Measurements from ENCODE around the gene GPR137. TPM values are rescaled to one million over a fixed set of nuclear protein-coding genes. Genes with fewer than 3 reads are reported as not detected.

Gene GPR137
- total RNA-seq, 1 donor from 2014 or later = 56.0 TPM

DNA sequence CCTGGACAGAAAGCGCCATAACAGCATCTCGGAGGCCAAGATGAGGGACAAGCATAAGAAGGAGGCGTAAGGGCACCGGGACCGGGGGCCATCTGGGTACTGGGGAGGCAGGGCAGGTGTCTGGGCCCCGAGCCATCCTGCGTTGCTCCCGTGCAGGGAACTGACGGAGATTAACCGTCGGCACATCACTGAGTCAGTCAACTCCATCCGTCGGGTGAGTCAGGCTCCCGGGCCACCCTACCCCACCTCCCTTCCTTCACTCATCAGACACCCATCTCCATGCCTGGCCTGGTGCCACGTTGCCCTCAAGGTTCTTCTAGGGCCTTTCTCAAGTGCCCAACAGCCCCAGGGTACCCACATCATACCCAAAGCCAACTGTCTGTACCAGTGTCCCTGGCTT, 19.3 kb upstream of the GPR137 start:
- no peak overlapping the region for H3K4me3 Mint-ChIP-seq (ENCODE audit: unreplicated experiment)
- DNase-seq (ENCODE audit: low spot score) = no peak
- TF ChIP-seq, protein P1, sequence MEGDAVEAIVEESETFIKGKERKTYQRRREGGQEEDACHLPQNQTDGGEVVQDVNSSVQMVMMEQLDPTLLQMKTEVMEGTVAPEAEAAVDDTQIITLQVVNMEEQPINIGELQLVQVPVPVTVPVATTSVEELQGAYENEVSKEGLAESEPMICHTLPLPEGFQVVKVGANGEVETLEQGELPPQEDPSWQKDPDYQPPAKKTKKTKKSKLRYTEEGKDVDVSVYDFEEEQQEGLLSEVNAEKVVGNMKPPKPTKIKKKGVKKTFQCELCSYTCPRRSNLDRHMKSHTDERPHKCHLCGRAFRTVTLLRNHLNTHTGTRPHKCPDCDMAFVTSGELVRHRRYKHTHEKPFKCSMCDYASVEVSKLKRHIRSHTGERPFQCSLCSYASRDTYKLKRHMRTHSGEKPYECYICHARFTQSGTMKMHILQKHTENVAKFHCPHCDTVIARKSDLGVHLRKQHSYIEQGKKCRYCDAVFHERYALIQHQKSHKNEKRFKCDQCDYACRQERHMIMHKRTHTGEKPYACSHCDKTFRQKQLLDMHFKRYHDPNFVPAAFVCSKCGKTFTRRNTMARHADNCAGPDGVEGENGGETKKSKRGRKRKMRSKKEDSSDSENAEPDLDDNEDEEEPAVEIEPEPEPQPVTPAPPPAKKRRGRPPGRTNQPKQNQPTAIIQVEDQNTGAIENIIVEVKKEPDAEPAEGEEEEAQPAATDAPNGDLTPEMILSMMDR (IDR thresholded peaks at IDR 0.05; ENCODE audit: unreplicated experiment) = no peak
- H3K27me3 Mint-ChIP-seq (ENCODE audit: unreplicated experiment) = peaks cover 23% of the 10 kb centered on the region
- no peaks in the 10 kb centered on the region for H3K9me3 Mint-ChIP-seq (ENCODE audit: unreplicated experiment)
- no peak overlapping the region for H3K27ac Mint-ChIP-seq (ENCODE audit: unreplicated experiment)
- peaks cover 21% of the 10 kb centered on the region for H3K4me1 Mint-ChIP-seq (ENCODE audit: unreplicated experiment)
- H3K36me3 Mint-ChIP-seq (ENCODE audit: low read depth, unreplicated experiment) = peaks cover 17% of the 10 kb centered on the region

DNA sequence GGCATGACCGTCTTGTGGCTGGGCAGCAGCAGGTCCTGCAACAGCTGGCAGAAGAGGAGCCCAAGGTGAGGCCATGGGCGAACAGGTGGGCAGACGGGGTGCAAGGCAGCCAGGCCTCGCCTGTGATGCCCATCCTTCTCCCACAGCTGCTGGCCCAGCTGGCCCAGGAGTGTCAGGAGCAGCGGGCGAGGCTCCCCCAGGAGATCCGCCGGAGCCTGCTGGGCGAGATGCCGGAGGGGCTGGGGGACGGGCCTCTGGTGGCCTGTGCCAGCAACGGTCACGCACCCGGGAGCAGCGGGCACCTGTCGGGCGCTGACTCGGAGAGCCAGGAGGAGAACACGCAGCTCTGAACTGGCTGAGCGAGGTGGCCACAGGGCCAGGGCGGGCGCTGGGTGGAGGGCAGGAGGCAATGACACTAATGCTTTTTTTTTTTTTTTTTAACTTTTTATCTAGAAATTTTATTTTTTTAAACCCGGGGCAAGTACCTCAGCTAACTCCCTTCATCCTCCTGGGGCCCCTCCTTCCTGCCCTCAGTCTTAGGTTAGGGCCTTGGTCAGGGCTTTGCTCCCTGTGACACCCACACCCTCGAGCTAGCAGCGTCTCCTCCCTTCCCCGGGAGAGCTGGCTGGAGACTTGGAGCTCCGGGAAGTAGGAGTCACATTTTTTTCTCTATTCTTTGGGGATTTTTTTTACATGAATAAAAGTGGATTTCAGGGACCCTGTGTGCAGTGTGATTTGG, 18.3 kb upstream of the GPR137 start:
- H3K36me3 Mint-ChIP-seq (ENCODE audit: low read depth, unreplicated experiment) = peaks cover 17% of the 10 kb centered on the region
- H3K9me3 Mint-ChIP-seq (ENCODE audit: unreplicated experiment) = no peaks in the 10 kb centered on the region
- H3K4me1 Mint-ChIP-seq (ENCODE audit: unreplicated experiment) = peaks cover 21% of the 10 kb centered on the region
- H3K27me3 Mint-ChIP-seq (ENCODE audit: unreplicated experiment) = peaks cover 20% of the 10 kb centered on the region
- peak overlapping the region; percentile 59 for H3K4me3 Mint-ChIP-seq (ENCODE audit: unreplicated experiment)
- no peak for DNase-seq (ENCODE audit: low spot score)
- TF ChIP-seq, protein P1 (IDR thresholded peaks at IDR 0.05; ENCODE audit: unreplicated experiment) = no peak
- no peak overlapping the region for H3K27ac Mint-ChIP-seq (ENCODE audit: unreplicated experiment)

DNA sequence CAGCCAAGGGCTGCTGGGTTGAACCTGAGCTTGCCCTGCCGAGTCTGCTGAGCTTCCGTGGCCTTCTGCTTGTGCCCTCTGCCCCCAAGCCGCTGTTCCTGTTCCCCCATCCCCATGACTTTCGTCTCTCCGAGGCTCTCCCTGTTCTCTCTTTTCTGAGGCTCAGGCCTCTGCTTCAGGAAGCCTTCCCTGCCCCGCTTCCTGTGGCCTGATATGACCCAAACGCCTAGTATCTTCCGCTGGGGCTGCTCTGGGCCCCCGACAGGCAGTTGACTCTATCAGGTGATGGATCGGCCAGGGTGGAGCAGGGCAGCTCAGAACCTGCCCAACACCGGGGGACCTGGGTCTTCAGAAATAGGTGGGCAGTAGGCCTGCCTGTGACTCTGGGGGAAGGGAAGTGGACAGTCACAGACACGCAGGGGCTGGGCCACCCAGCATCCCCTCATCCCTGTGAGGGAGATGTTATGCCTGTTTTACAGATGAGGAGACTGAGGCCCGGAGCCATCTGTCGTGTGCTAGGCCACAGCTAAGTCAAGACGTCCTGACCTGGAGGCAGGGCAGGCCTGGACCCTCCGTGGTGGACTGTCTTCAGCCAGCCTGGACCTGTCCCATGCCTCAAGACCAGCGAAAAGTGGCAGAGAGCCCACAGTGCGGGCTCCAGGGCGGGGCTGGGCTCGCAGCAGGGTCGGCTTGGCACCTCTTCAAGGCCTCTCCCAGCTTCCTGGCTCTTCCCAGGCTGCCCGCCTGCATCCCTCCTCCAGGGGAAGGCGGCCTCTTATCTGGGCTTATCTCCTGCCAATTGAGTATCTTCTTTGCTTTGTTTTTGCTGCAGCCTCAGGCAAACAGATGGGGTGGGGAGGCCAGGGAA, 17.4 kb upstream of the GPR137 start:
- Mint-ChIP-seq H3K9me3 (ENCODE audit: unreplicated experiment) (no peaks in the 10 kb centered on the region), H3K27me3 (ENCODE audit: unreplicated experiment) (peaks cover 20% of the 10 kb centered on the region), H3K27ac (ENCODE audit: unreplicated experiment) (peak overlapping the region; percentile 95), H3K4me3 (ENCODE audit: unreplicated experiment) (peak overlapping the region; percentile 87), H3K36me3 (ENCODE audit: low read depth, unreplicated experiment) (peaks cover 14% of the 10 kb centered on the region), H3K4me1 (ENCODE audit: unreplicated experiment) (peaks cover 17% of the 10 kb centered on the region)
- TF ChIP-seq, protein P1 (IDR thresholded peaks at IDR 0.05; ENCODE audit: unreplicated experiment) = no peak
- DNase-seq (ENCODE audit: low spot score) = no peak

DNA sequence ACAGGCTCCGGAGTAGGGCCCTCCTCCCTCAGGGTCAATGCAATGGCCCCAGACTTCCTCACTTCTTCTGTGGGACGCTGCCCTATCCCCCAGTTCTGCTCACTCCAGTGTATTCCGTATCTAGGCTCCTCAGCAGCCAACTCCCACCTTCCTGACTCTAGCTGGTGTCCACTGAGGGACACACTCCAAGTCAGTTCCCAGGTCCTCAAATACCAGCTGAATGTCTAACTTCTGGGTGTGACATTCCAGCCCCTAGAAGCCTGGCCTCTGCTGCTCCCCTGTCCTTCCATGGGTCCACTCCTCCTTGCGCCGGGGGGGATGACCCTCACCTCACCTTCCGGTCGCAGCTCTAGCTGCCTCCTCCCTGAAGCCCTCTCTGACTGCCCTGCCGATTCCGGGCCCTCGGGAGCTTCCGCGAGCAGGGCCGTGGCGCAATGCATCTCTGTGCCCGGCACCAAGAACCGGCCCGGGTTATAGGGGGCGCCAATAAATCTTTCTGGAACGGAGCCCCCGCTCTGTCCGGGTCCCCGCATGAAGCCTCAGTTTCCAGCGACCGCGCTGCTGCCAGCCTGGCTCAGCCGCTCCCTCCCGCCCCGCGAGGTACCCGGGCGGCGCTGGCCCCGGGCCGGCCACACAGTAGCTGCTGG, 16.6 kb upstream of the GPR137 start:
- H3K4me1 Mint-ChIP-seq (ENCODE audit: unreplicated experiment) = peaks cover 17% of the 10 kb centered on the region
- H3K9me3 Mint-ChIP-seq (ENCODE audit: unreplicated experiment) = no peaks in the 10 kb centered on the region
- TF ChIP-seq, protein P1 (IDR thresholded peaks at IDR 0.05; ENCODE audit: unreplicated experiment) = no peak
- H3K4me3 Mint-ChIP-seq (ENCODE audit: unreplicated experiment) = peak overlapping the region; percentile 87
- peaks cover 14% of the 10 kb centered on the region for H3K36me3 Mint-ChIP-seq (ENCODE audit: low read depth, unreplicated experiment)
- H3K27ac Mint-ChIP-seq (ENCODE audit: unreplicated experiment) = peak overlapping the region; percentile 95
- peaks cover 20% of the 10 kb centered on the region for H3K27me3 Mint-ChIP-seq (ENCODE audit: unreplicated experiment)
- no peak for DNase-seq (ENCODE audit: low spot score)
